ENCODE results near the gene PKM.
A peak's percentile ranks its signal among the peaks of the same experiment; 100 is the strongest.

The PKM gene

DNA sequence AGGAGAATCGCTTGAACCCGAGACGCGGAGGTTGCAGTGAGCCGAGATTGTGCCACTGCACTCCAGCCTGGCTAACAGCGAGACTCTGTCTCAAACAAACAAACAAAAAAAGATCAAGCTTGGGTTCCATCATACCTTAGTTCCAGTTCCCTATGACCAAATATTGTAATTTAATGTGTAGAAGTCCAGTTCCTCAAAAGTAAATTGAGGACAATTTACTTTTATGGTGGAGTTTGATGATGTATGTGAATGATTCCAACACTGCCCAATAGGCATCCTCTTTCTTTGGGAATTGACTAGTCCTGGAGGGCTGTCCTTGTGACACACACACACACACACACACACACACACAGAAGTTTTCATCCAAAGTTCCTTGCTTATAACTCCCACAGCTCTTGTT lies 2.8 kb upstream of the PKM start:
- H3K36me3 ChIP-seq (ENCODE audit: insufficient read depth, insufficient read length, low read length) = peaks cover 21% of the 10 kb centered on the region
- H3K4me3 ChIP-seq (ENCODE audit: insufficient read length, low read depth) = no peak overlapping the region
- H3K9ac ChIP-seq (ENCODE audit: insufficient read length, low read depth) = no peak overlapping the region
- H3K9me3 ChIP-seq (ENCODE audit: insufficient read depth, low read length) = no peaks in the 10 kb centered on the region
- DNase-seq (ENCODE audit: low read depth, low spot score) = no peak
- no peaks in the 10 kb centered on the region for H3K4me1 ChIP-seq (ENCODE audit: insufficient read depth, insufficient read length)
- H3K27me3 ChIP-seq (ENCODE audit: insufficient read depth, insufficient read length) = no peaks in the 10 kb centered on the region
- TF ChIP-seq ZNF274 (IDR thresholded peaks at IDR 0.05; ENCODE audit: low read depth, low read length) (no peak), YY1 (IDR thresholded peaks at IDR 0.05; ENCODE audit: insufficient read depth, insufficient read length) (no peak)

DNA sequence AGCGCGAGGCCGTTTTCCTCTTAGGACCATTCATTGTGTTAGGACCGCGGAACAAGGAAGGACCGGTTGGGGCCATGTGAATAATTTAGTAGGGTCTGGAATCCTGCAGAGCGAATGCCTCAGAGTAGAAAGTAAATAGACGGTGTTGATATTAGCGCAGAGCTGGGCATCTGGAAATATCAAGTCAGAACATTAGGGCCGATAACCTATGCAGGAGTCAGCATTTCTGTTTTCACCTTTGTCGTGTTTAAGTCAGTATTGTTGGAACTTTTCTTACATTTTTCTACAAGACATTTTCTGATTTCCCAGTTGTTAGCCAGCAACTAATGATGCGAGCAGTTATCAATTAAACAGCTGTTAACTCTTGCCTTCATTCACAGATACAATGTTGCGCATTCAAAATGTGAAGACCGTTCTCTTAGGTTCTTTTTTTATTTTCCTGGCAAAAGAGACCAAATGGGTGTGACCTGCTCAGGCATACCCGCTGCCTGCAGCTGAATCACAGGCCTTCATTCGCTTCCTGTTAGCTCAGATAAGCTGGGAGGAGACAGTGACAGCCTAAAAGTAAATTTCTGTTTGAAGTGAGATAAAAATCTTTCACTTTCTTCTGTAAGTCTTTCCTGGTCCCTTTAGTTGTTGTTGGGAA lies 966 bp upstream of the PKM start:
- TF ChIP-seq ZNF274 (IDR thresholded peaks at IDR 0.05; ENCODE audit: low read depth, low read length) (no peak), SUZ12 (IDR thresholded peaks at IDR 0.05; ENCODE audit: extremely low read depth, insufficient read depth, insufficient read length) (no peak), YY1 (IDR thresholded peaks at IDR 0.05; ENCODE audit: insufficient read depth, insufficient read length) (no peak)
- Histone ChIP-seq H3K36me3 (ENCODE audit: insufficient read depth, insufficient read length, low read length) (peaks cover 24% of the 10 kb centered on the region), H3K4me1 (ENCODE audit: insufficient read depth, insufficient read length) (peaks cover 3% of the 10 kb centered on the region), H3K9me3 (ENCODE audit: insufficient read depth, low read length) (no peaks in the 10 kb centered on the region), H3K27me3 (ENCODE audit: insufficient read depth, insufficient read length) (no peaks in the 10 kb centered on the region), H3K9ac (ENCODE audit: insufficient read length, low read depth) (peak overlapping the region; percentile 96), H3K4me3 (ENCODE audit: insufficient read length, low read depth) (peak overlapping the region; percentile 72)
- no peak for DNase-seq (ENCODE audit: low read depth, low spot score)

DNA sequence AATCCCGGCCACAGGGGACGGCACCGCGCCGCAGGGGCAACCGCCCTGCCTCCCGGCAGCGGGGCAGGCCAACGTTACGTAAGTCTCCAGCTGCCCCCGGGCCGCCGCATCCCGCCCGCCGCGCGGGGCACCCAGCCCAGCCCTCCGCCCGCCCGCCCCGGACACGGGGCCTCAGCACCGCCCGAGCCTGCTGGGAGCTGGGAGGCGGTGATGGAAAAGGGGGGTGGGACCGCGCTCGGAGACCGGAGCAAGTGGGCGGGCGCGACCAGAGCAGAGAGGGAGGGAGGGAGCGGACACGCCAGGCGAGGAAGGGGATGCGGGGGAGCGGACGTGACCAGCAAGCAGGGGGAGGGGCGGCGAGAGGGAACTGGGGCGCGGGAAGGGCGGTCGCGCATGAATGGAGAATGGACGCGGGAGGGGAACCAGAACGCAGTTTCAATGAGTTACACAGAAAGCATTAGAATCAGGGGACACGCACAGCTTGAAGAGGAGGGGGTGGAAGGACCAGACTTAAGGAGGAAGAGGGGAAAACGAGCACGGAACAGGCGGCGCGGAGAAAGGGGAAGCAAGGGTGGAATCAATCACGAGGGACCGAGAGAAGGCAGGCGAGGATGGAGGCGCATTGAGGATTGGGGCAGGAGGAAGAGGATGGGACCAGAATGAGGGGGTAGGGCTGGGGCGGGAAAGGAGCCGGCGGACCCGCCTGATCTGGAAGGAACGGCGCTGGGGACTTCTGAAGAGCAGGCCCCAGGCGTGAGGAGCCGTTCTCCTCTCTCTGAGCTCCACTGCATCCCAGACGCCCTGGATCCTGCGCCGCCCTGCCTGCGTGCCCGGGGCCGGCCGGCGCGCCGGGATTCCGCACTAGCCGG lies 559 bp downstream of the PKM start:
- Histone ChIP-seq H3K9me3 (ENCODE audit: insufficient read depth, low read length) (no peaks in the 10 kb centered on the region), H3K36me3 (ENCODE audit: insufficient read depth, insufficient read length, low read length) (peaks cover 32% of the 10 kb centered on the region), H3K4me3 (ENCODE audit: insufficient read length, low read depth) (peak overlapping the region; percentile 99), H3K9ac (ENCODE audit: insufficient read length, low read depth) (peak overlapping the region; percentile 100), H3K4me1 (ENCODE audit: insufficient read depth, insufficient read length) (peaks cover 3% of the 10 kb centered on the region), H3K27me3 (ENCODE audit: insufficient read depth, insufficient read length) (no peaks in the 10 kb centered on the region)
- DNase-seq (ENCODE audit: low read depth, low spot score) = peak; percentile 39
- TF ChIP-seq SUZ12 (IDR thresholded peaks at IDR 0.05; ENCODE audit: extremely low read depth, insufficient read depth, insufficient read length) (no peak), YY1 (IDR thresholded peaks at IDR 0.05; ENCODE audit: insufficient read depth, insufficient read length) (no peak), ZNF274 (IDR thresholded peaks at IDR 0.05; ENCODE audit: low read depth, low read length) (no peak)

DNA sequence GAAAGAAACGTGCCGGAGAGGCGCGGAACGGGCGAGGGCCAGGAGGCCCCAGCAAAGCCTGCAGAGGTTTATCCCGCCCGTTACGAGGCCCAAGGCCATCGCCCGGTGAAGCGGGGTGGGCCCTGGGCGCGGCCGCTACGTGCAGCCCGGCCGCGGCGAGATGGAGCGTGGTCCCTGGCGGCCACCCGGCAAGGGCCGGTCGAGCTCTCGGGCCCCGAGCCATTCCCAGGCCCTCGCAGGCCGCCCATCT lies 1.1 kb downstream of the PKM start:
- H3K27me3 ChIP-seq (ENCODE audit: insufficient read depth, insufficient read length) = no peaks in the 10 kb centered on the region
- no peak for TF ChIP-seq YY1 (IDR thresholded peaks at IDR 0.05; ENCODE audit: insufficient read depth, insufficient read length)
- no peak for TF ChIP-seq SUZ12 (IDR thresholded peaks at IDR 0.05; ENCODE audit: extremely low read depth, insufficient read depth, insufficient read length)
- TF ChIP-seq ZNF274 (IDR thresholded peaks at IDR 0.05; ENCODE audit: low read depth, low read length) = no peak
- H3K4me3 ChIP-seq (ENCODE audit: insufficient read length, low read depth) = peak overlapping the region; percentile 99
- H3K4me1 ChIP-seq (ENCODE audit: insufficient read depth, insufficient read length) = peaks cover 6% of the 10 kb centered on the region
- peak overlapping the region; percentile 100 for H3K9ac ChIP-seq (ENCODE audit: insufficient read length, low read depth)
- H3K9me3 ChIP-seq (ENCODE audit: insufficient read depth, low read length) = no peaks in the 10 kb centered on the region
- DNase-seq (ENCODE audit: low read depth, low spot score) = no peak
- peaks cover 35% of the 10 kb centered on the region for H3K36me3 ChIP-seq (ENCODE audit: insufficient read depth, insufficient read length, low read length)

DNA sequence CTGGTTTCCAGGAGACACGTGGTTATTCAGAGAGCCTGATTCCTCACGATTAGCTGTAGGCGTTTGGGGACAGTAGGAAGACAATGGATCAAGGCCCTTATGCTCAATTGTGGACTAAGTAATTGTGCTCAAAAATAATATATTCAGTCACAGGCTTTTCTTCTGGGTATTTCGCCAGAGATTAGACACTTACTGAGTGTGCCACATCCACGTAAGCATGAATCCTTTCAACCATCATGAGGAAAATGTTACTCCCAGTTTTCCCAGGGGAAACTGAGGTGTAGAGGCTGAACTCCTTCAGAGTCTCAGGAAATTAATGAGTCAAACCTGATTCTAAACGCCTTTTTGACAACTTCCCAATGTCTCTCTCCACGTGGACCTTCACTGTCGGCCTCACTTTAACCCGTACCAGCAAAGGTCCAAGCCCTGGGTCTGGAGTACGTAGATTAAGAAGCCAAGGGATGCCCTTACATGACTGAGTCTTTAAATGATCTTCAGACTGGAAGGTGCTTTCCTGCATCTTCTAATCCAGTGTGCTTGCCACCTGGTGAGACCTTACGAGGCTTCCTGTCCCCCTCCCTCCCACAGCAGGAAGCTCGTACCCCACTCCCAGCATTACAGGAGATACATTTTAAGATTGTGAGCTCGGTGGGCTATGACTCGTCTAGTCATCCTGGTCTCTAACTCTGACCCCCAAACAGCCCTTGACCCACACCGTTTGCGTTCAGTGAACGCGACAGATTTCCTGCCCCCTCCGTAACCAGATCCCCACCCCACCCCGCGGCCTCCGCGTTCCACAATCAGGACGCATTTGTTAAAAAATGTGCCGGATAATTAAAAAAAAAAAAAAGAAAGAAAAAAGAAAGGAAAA lies 1.7 kb downstream of the PKM start:
- no peak for TF ChIP-seq ZNF274 (IDR thresholded peaks at IDR 0.05; ENCODE audit: low read depth, low read length)
- TF ChIP-seq YY1 (IDR thresholded peaks at IDR 0.05; ENCODE audit: insufficient read depth, insufficient read length) = no peak
- TF ChIP-seq SUZ12 (IDR thresholded peaks at IDR 0.05; ENCODE audit: extremely low read depth, insufficient read depth, insufficient read length) = no peak
- H3K27me3 ChIP-seq (ENCODE audit: insufficient read depth, insufficient read length) = no peaks in the 10 kb centered on the region
- H3K4me3 ChIP-seq (ENCODE audit: insufficient read length, low read depth) = peak overlapping the region; percentile 99
- H3K36me3 ChIP-seq (ENCODE audit: insufficient read depth, insufficient read length, low read length) = peaks cover 39% of the 10 kb centered on the region
- peak overlapping the region; percentile 100 for H3K9ac ChIP-seq (ENCODE audit: insufficient read length, low read depth)
- DNase-seq (ENCODE audit: low read depth, low spot score) = no peak
- H3K9me3 ChIP-seq (ENCODE audit: insufficient read depth, low read length) = no peaks in the 10 kb centered on the region
- H3K4me1 ChIP-seq (ENCODE audit: insufficient read depth, insufficient read length) = peaks cover 8% of the 10 kb centered on the region

DNA sequence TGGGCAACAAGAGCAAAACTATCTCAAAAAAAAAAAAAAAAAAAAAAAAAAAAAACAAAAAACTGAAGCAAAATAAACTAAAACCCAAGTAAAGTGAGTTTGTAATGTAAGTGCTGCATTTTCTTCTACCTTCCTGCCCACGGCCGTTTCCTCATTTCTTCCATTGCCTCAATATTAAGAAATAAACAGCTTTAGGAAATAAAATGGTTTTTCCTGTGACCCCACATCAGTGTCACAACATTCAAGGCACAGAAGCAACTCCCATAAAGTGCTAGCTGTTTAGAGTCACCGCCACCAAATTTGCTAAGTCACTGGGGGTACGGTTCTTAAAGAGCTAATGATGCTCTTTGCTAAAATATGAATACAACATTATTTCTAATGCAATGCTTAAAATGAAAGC lies 3.3 kb downstream of the PKM start:
- H3K9ac ChIP-seq (ENCODE audit: insufficient read length, low read depth) = no peak overlapping the region
- no peaks in the 10 kb centered on the region for H3K27me3 ChIP-seq (ENCODE audit: insufficient read depth, insufficient read length)
- no peak for DNase-seq (ENCODE audit: low read depth, low spot score)

DNA sequence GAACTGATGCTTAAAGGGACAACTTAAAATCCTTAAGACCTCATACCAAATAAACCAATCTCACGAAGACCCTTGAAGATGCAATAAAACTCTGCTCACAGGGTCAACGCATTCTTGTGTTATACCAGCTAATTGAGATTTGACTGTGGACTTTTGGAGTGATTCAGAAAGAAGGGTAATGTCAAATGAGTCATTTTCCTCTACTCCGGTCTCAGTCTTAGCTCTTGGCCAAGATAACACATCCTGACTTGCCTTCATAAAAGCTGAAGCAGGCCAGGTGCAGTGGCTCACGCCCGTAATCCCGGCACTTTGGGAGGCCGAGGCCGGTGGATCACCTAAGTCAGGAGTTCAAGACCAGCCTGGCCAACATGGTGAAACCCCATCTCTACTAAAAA lies 3.8 kb downstream of the PKM start:
- no peaks in the 10 kb centered on the region for H3K27me3 ChIP-seq (ENCODE audit: insufficient read depth, insufficient read length)
- no peak overlapping the region for H3K9ac ChIP-seq (ENCODE audit: insufficient read length, low read depth)
- peaks cover 60% of the 10 kb centered on the region for H3K36me3 ChIP-seq (ENCODE audit: insufficient read depth, insufficient read length, low read length)
- peaks cover 17% of the 10 kb centered on the region for H3K4me1 ChIP-seq (ENCODE audit: insufficient read depth, insufficient read length)
- TF ChIP-seq ZNF274 (IDR thresholded peaks at IDR 0.05; ENCODE audit: low read depth, low read length) (no peak), YY1 (IDR thresholded peaks at IDR 0.05; ENCODE audit: insufficient read depth, insufficient read length) (no peak), SUZ12 (IDR thresholded peaks at IDR 0.05; ENCODE audit: extremely low read depth, insufficient read depth, insufficient read length) (no peak)
- DNase-seq (ENCODE audit: low read depth, low spot score) = no peak
- no peak overlapping the region for H3K4me3 ChIP-seq (ENCODE audit: insufficient read length, low read depth)
- no peaks in the 10 kb centered on the region for H3K9me3 ChIP-seq (ENCODE audit: insufficient read depth, low read length)

More for the DNA sequence above, 3.3 kb downstream of the PKM start:
- peaks cover 14% of the 10 kb centered on the region for H3K4me1 ChIP-seq (ENCODE audit: insufficient read depth, insufficient read length)
- TF ChIP-seq YY1 (IDR thresholded peaks at IDR 0.05; ENCODE audit: insufficient read depth, insufficient read length) (no peak), ZNF274 (IDR thresholded peaks at IDR 0.05; ENCODE audit: low read depth, low read length) (no peak), SUZ12 (IDR thresholded peaks at IDR 0.05; ENCODE audit: extremely low read depth, insufficient read depth, insufficient read length) (no peak)
- H3K9me3 ChIP-seq (ENCODE audit: insufficient read depth, low read length) = no peaks in the 10 kb centered on the region
- peaks cover 55% of the 10 kb centered on the region for H3K36me3 ChIP-seq (ENCODE audit: insufficient read depth, insufficient read length, low read length)
- no peak overlapping the region for H3K4me3 ChIP-seq (ENCODE audit: insufficient read length, low read depth)

Measured in NT2/D1 (cell line).